SIG-M5 treated with dmso at 0.1 percent for 504 hours (cell line): Measurements from ENCODE around the gene MLLT10.

Experiments
- DNase-seq: peaks from one replicate; lab custom pipeline; 2025; ENCODE audit not compliant: unreplicated experiment; lab: John Stamatoyannopoulos, UW

The MLLT10 gene

DNA sequence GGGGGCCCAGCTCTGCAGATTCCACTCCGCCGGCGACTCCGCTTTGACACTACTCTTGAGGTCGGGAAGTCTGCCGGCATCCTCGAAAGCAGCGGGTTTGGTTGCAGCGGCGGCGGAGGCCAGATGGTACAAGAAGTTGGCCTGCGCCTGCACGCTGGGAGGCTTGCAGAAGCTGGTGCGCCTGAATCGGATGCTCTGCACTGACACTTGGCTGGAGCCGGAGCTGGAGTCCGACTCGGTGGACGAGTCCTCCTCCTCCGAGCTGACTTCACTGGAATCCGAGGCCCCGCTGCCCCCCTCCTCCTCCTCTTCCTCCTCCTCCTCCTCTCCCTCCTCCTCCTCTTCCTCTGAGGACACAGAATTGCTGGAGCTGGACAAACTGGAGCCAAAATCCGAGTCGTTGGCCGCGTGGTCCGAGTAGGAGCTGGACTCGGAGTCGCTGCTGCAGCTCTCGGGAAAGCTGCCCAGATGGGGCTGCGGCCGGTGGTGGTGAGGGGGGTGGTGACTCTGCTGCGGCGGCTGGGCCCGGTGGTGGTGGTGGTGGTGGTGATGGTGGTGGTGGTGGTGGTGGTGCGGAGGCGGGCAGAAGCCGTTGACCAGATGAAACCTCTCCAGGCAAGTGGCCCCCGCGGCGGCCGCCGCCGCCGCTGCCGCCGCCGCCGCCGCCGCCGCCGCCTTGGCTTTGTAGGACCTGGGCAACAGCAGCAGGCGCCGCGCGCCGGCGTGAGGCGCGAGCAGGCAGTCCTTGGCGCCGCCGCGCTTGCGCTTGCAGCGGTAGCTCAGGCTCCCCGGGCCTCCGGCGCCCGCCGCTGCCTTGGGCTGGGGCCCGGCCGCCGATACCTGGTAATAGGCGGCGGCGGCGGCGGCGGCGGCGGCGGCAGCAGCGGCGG lies 17.5 kb upstream of the MLLT10 start:
- DNase-seq = peak; percentile 28

DNA sequence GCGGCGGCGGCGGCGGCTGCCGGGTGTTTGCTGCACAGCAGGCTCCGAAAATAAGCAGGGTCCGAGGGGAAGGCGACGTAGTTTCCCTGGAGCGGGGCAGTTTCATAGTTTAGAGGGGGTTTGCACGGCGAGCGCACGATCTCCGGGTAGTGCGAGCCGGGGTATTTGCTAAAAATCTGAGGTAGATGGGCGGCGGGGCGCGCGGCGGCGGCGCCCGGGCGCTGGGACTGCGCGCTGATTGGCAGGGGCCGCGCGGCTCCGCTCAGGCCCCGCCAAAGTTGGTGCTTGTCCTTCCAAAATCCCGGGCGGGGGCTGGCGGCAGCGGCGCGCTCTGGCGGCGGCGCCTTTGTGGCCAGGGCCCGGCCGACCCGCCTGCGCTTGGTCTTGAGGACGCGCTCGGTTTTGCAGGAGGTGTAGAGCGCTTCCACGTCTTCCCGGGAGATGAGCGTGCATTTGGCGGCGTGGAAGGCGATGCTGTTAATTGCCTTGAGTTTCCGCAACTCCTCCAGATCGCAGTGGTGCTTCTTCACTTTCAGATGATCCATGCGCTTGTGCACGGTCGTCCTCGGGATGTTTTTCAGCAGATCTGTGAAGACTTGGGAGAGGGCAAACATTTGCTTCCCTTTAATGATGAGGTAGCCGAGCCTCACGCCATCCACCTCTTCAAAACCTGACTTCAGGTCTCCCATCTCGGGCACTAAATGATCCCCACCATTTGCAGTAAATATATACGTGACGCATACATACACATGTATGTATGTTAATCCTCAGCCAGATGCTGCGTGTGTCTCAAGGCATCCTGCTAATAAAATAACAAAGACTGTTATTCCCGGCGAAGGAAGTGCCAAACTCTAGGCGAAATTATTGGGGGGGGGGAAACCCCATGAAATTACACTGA lies 16.6 kb upstream of the MLLT10 start:
- no peak for DNase-seq

DNA sequence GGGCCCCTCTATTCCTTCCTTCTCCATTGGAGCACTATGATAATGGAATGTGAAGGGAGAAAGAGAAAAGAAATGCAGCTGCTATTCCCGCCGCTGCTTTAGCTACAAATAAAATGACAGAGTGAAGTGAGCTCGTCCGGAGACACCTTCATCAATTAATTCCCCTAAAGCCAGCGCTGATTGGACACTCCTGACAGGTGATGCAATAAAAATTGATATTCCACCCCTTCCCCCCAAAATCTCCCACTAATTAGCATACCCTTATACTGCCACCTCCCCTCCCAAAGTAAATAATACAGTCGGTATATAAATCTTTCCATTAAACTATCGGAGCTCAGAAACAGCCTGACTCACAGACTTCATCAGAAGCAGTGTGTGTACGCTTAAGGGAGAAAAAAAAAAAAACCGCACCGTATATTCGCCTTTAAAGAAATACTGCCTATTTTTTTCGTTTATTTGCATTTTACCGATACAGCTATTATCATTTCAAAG lies 15.8 kb upstream of the MLLT10 start:
- no peak for DNase-seq

DNA sequence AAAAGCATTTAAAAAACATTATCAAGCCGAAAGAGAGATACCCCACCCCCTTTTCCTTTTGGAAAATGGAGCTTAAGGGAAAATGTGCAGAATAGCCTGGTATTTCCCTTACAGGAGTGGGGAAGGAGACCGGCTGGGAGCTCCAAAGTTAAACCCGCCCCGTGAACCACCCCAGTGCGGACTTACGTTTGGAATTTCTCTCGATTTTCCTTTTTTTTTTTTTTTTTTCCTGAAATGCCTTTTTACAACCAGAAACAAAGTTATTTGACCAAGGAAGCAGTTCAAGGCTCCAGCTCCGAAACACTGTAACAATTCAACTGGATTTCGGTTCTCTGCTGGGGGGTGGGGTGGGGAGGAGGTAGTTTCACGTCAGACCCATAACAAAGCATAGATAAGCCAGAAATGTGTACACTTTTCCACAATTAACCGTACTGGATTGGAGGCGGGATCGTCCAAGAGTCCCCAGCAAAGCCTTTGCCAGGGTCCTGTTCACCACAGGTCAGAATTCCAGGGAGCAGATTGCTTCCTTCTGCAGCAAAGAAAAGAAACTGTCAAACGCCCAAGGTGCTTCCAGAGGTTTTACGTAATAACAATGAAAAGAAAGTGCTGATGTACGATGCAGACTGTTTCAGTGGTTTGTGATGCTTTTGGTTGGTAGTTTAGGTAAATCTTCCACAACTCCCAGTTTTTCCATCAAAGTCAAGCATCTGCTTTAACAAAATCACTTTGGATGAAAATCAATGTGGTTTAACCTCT lies 15.2 kb upstream of the MLLT10 start:
- DNase-seq = no peak

DNA sequence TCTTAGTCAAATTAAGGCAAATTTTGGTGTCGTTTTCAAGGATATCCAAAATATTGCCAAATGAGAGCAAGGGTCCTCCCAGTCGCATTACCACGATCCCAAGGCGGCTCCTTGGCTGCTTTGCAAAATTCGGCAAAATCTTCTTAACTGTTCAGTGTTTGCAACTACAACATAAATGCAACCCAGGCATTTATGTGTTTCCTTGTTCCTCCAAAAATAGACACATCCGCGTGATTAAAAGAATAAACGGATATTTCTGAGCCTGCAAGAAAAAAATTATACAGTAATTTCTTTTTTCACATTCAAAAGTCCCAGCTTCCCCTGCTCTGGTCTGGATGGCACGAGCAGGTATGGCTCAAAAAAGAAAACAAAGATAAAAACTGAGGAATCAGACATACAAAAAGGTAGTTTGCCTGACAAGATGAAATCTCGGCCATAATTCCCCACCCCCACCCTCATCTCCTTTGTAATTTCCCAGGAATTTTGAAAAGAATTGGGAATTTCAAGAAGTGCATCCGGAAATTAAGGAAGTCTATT lies 14.6 kb upstream of the MLLT10 start:
- no peak for DNase-seq

DNA sequence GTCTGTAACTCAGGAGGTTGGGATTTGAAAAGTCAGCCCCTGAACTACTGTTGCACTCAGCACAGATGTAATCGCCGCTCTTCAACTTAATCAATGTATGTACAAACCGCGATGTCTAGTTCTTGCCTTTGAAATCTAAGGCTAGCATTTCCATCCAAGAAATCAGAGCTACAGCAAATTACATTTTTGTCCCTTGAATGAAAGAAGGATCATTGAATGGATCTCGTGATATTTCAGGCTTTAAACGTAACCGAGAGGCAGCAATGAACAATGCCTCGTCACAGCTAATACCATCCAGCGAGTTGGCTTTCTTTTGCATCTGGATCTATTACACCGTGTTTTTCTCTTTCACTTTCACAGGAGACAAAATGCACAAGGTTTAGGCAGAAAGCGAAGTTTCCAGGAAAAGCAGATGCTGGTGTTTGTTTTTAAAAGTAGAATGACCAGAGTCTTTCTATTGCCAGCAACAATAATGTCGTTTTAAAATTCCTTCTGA lies 14.0 kb upstream of the MLLT10 start:
- DNase-seq = no peak

DNA sequence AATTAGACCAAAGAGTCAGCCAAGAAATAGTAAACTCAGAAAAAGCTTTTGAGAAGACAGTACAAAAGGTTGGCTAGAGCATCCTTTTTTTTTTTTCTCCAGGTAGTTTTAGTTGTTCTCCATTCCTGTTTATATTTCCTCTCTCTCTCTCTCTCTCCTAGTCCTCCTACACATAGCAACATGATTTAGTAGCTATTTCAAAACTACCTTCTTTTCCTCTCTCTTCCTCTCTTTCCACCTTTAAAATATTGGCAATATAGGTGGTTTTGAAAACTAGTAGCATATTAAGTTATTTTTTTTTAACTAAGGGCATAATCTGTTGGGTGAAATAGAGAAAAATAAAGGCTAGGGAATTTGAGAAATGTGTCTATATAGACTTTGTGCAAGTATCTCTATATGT lies 13.5 kb upstream of the MLLT10 start:
- DNase-seq = no peak

DNA sequence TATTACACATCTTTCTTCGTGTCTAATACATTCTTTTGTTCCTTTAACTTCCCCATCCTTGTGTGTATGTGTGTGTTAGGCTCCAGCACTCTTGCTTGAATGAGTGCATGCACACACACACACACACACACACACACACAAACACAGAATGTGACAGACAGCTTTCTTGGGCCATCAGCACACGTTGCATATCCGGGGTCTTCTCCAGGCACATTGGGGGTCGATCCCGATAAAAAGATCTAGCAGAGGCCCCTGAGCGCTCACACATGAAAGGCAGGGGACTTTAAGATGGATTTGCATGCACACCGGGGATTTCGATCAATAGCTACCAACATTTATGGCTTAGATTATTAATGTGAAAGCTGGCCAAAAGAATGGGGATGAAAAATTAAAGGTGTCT lies 13.1 kb upstream of the MLLT10 start:
- DNase-seq = no peak

DNA sequence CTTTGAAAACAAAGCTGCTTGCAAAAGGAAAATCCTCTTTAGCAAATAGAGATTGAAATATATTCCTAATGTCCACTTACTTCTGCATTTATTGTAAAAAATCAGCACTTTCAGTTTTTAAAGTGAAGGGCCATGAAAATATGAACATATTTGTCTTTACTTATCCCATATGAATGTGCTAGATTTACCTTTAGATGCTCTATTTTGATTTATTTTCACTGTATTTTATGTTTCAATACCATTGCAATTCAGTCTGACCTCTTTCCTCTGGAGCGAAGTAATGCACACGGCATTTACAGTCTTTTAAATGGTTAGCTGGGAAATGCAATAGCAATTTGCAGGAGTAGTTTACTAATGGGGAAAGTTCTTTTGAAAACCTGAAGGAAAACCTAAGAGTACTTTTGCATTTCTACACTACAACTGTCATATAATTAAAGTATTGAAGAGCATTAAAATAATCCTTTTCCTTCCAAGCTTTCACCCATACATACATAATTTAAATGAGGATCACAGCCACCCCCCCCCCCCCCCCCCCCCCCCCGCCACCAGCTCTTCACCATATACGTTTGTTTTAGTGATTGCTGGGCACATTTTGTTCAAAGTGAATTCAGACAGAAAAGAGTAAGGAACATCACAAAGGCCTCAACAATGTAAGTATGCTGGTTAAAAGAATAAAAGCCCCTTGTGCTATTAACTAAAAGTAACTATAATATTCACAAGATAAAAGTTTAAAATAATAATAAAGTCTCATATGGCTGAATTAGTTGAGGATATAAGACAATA lies 12.1 kb upstream of the MLLT10 start:
- DNase-seq = no peak

DNA sequence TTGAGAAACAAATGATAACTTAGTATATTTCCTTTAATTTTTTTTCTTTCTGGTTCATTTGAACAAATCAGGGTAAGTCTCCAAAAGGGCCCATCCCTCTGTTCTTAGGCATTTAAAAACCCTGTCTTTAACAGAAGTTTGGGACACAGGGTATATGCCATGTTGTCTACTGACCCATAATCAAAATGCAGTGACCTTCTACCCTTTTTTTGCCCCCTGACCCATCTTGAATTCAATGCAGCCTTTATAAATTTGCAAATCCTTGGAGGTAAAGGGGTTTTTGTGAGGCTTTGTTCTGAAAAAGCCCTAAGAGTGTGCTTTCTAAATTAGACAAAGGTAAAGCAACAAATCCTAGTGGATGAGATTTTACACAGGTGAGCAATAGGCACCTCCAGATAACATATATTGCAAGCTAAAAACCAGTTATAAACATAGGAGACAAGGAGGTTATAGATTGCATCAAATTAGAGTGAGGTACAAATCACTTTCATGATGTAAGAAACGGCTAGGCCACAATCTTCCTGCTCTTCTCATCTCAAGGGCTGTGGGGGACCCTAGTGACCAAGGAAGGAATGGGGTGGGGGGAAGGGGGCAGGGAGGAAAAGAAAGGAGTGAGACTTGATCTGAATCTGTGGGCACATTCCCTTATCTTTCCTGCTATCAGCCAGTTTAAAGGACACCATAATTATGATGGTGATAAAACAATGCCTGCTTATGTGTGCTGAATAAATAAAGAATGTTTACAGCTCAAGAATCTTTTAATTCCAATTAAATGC lies 11.2 kb upstream of the MLLT10 start:
- DNase-seq = no peak

DNA sequence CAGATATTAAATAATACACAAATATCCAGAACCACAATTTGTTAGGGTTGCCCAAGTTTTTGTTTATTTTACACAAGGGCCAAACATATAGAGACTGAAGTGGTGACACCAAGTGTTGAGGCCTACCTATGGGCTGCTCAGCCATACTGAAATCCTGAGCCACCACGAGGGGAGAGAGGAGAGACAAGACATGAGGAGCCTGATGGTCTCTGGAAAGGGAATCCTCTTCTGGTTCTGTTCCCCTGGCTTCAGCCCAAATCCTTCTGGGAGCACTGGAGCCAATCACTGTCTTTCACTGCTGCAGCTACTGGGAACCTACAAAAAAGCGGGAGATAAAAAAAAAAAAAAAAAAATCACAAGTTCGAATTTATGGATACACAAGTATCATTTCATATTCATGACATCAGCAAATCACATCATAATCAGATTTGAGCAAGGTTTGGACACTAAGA lies 10.4 kb upstream of the MLLT10 start:
- DNase-seq = no peak

DNA sequence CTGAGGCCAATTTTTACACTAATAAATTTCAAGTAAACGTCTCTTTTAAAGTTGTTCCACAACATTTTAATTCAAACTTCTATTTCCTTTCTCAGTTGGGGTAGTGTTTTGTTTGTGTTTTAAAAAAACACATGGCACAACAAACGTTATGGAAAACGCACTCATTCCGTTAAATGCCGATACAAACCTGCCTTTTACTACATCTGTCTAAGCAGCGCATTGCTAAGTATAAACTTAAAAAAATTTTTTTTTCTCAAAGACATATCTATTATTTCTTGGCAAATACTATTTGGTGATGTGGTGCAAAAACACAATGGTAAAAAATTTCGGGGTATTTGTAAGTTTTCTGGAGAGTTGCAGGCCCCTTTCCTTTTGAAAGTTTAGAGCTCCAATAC lies 9.9 kb upstream of the MLLT10 start:
- DNase-seq = no peak

DNA sequence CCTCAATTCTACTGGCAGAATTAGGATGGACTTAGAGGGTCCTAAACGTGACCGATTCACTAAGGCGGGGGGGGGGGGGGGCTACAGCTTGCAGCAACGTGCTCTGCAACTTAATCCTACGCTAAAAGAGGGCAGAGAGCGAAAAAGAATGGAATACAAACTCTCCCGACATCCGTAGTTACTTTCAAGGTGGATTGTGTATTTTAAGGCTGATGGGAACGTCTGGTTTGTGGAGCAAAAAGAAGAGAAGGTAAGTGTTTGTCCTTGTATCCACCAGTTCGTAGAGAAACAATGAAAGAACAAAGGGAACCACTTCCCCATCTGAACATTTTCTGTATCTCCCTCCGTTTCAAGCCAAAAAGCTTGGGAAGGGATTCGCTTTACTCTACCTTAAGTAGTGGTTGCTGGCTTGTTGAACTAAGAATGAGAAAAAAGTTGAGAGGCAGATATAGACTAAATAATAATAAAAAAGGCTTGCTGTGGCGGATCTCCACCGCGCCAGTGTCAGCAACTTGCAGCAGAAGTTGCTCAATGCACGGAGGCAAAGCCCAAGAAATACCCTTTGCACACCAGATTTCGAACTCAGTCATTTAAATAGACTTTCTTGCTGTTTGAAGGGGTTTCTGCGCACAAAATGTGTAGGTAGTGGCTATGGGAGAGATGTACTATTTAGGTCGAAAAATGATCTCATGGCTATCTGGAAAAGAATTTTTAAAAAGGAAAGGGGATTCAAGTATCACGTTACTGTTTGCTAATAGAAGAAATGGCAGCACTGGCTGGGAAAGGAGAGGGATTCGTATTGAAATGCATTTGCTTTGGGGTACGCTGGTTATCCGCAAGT lies 9.3 kb upstream of the MLLT10 start:
- peak; percentile 53 for DNase-seq

DNA sequence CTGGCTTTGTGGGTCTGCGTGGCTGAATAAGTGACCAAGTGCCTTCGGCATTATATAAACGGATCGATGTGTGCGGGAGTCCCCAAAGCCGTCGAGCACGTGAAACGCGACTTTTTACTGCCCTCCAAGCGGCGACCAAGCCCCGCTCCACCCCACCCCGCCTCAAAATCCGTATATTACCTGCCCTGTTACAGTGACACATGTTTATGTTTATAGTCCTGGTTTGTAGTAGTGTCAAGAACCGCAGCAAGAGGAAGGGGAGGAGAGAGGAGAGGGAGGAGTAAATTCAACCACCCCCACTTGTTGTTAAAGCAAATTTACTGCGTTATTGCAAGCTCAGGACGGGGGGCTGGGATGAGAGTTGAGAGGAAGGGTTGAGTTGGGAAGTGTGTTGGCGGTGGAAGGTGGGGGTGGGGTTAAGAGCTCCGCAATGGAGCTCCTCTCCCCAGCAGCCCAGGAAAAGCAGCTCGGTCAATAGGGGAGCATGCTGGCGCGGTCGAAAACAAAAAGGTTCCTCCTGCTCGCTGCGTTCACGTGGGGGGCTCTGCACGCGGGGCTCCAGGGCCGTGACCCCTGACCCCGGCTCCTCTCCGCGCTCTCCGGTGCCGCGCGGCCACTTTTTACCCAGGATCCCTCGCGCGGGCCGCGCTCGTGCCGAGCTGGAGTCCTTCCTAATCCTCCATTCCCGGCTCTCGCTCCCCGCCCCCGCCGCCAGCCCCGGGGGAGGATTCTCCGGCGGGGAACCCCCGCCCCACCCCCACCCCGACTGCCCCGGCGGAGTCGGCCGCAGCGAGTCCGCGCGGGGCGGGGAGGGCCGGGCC lies 8.5 kb upstream of the MLLT10 start, which contains the start of gene SKIDA1:
TSS of gene SKIDA1 (minus strand) at position 316 of the 821 bp plus-strand sequence. CDS start 7,860 bp downstream, outside the sequence.
- DNase-seq = peak; percentile 82

DNA sequence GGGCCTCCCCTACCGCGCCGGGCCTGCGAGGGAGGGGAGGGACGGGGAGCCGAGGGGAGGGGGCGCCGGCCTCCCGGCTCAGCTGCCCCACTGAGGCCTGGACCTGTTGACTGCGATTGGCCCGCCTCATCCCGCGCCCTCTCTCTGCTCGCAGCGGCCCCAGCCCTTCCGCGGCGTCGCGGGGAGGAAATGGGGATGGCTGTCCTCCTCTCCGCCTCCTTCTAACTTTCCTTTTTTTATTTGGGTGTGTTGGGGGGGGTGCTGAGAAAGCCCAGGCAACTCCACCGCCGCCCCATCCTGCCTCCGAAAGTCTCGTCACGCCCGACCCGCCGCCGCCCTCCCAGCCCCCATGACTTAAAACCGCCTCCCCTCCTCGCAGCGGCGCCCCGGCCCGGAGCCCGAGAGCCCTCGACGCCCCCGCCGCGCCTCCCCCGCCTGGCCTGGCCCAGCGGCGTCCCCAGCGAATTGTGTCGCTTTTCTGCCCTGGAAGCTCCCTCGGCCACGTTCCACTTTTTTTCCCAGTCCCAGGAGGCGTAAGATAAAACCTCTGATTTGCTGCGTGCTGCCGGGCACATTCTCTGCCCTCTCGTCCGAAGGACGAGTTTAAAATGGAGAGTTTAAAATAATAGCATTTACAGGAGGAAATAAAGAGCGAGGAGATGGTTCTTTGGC lies 7.7 kb upstream of the MLLT10 start:
- DNase-seq = peak; percentile 45

DNA sequence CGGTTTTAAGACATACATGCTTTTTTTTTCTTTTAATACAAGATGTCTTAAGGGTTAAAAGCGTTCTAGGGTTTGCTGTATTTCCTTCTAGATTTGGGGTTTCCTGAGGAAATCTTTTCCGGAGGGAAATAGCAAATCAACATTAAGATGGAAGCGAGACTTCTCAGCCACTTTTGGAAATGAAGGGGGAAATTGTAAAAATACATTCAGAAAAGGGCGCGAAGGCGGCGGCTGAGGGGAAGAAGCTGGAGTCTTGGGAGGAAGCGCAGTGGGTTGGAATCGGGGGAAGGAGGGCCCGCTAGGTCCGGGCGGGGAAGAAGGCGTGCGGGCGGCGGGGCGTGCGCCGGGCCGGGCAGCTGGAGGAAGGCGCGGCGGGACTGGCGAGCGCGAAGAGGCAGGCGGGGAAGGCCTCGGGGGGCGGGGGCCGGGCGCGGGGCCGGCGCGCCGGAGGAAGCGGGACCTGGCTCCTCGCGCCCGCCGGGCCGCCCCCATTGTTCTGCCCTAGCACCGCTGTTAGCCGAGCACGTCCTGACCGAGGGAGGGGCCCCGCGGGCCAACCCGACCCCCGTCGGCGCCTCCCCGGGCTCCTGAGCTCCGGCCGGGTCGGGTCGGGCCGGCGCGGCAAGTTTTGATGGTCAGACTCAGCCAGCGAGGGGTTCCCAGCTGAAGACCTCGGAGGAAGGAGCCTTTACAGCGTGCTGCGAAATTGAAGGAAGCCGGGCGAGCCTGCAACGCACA lies 7.0 kb upstream of the MLLT10 start:
- peak; percentile 47 for DNase-seq
